ENCODE results near the gene KCNK6.
A peak's percentile ranks its signal among the peaks of the same experiment; 100 is the strongest.
"Not testable (repeated sequence)": the region's sequence is repeated elsewhere in the genome, so short reads cannot be mapped to it uniquely, and the experiment has no call there.

KCNK6 gene

GRCh38 chr19:38362946-38363688 is 43.5 kb downstream of the KCNK6 start:
- not testable (repeated sequence) for DNase-seq

- no peak for DNase-seq
Measured at GRCh38 chr19:38367041-38367440, 47.4 kb downstream of the KCNK6 start.

- DNase-seq, result no peak
Measured at GRCh38 chr19:38369584-38369983, 49.9 kb downstream of the KCNK6 start.

DNA sequence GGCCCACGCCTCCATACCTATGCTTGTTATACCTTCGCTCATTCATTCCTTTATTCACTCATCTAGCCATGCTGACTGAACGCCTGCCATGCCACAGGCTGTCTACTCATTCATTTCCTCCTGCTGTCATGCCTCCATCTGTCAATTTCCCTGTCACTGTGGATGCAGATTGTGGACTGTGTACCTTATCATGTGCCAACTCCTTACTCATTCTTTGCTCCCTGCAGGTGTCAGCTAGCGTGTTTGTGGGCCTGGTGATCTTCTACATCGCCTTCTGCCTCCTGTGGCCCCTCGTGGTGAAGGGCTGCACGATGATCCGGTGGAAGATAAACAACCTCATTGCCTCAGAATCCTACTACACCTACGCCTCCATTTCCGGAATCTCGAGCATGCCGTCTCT is 50.7 kb downstream of the KCNK6 start:
- DNase-seq, result no peak

- no peak for DNase-seq
Measured at GRCh38 chr19:38371081-38371480, 51.4 kb downstream of the KCNK6 start.

DNA sequence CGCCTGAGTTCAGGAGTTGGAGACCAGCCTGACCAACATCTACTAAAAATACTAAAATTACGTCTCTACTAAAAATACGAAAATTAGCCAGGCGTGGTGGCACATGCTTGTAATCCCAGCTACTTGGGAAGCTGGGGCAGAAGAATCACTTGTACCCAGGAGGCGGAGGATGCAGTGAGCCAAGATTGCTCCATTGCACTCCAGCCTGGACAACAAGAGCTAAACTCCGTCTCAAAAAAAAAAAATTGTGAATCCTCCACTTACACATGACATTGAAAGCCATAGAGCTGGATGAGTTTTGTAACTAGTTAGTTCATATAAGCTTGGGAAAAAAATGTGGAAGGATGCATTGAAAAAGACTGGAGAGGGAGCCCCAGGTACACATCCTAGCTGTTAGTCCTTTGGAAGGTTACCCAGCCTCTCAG is 54.3 kb downstream of the KCNK6 start:
- DNase-seq, result no peak

- DNase-seq, result peak; percentile 94
Measured at GRCh38 chr19:38374332-38375097, 54.9 kb downstream of the KCNK6 start, which contains the start of gene PSMD8. PSMD8 (plus strand) TSS chr19:38374571; CDS start chr19:38374602, 31 bp downstream.

DNA sequence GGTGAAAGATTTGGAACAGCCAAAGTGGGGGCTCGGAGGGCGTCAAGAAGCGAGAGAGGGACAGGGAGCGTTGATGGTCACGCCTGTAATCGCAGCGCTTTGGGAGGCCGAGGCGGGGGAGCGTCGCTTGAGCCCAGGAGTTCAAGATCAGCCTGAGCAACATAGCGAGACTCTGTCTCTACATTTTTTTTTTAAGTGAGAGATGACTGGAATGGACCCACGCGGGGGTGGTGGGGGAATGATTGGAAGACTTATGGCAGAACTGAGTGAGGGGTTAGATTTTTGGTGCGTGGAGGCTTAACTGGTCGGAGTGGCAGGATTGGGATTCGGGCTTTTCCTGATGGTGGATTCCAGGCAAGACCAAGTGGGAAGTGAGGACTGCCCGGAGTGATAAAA is 55.5 kb downstream of the KCNK6 start:
- no peak for DNase-seq

DNA sequence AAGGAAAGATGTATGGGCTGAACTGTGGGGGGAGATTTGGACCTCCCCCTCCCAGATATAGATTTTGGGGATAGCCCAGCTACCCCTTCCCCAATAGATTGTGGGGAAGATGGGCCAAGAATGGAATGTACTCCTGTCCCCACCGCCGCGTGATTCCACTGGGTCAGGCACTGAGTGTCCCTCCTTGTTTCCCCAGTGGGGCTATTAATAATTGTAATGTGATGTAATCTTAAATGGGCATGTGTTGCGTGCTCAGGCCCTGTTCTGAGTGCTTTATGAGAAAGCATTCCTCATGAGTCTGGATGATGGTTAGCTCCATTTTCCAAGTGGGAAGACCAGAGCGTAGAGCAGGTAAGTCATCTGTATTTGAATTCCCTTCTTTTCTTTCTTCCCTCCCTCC is 56.1 kb downstream of the KCNK6 start:
- DNase-seq, result no peak

DNA sequence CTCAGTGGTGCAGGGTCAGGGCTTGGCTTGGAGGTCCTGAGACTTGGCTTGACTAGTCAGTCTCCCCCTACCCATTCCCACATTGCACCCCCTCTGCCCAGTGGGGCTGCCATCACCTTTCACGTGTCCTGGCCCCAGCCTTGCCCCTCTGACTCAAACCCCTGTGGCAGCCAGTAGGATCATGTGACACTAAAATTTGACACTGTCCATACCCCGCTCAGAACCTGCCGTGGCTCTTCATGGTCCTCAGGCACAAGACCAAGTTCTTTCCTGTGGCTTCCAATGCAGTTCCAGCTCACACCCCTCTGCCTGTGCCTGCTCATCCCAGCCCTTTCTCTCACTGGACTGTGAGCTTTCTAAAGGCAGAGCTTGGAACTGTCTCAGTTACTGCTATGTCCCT is 56.9 kb downstream of the KCNK6 start:
- no peak for DNase-seq

- DNase-seq, result no peak
Measured at GRCh38 chr19:38377052-38377451, 57.4 kb downstream of the KCNK6 start.

DNA sequence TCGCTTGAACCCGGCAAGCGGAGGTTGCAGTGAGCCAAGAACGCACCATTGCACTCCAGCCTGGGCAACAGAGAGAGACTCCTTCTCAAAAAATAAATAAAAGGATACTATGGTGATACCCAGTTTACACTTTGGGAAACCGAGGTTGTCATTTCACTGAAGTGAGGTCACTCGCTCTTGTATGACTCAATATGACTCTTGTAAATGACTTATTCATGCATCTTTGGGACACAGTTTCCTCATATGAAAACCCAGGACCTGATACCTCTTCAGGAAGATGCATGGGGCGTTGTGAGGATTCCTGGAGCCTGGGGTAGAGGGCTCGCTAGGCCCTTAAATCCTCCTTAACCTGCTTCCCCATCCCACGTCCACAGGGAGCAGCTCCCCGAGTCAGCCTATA is 59.2 kb downstream of the KCNK6 start:
- no peak for DNase-seq

DNA sequence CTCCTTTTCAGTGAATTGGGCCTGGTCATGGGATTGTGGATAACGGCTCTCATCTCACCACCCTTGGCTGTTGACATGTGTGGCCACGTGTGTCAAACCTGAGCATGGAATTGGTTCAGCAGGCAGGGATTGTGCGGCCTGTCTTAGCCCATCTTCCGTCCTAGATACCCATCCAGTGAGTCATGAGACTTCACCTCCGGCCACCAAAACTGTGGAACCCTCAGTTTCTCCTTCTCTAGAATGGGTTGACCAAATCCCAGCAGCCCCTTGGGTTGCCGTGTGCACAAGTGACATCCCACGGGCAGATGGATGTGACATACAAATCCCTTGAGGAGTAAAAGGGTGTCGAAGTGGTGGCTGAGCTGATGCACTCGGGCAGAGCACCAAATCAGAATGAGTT is 61.5 kb downstream of the KCNK6 start:
- DNase-seq, result no peak
